ENCODE measurements around the gene NPEPPS.
"Not testable (repeated sequence)": the region's sequence is repeated elsewhere in the genome, so short reads cannot be mapped to it uniquely, and the experiment has no call there.

Gene NPEPPS

DNA sequence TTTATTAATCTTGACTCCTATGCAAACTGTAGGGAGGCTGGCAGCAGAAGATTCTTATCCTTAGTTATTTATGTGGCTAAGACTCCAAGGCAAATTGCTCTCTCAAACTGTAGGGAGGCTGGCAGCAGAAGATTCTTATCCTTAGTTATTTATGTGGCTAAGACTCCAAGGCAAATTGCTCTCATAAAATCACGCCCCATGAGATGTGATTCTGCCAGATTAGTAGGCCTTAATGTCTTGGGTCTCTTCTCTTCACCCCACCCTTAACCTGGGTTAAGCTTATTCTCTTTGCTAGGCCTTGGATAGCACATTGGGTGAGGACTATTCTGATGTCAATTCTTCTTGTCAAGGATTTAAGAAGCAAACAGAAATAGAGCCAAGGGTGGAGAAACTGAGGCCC is 9.5 kb upstream of the NPEPPS start:
- H3K9me3 Mint-ChIP-seq; H3K36me3 Mint-ChIP-seq (ENCODE audit: low read depth); DNase-seq; H3K27ac Mint-ChIP-seq; H3K4me1 Mint-ChIP-seq; H3K4me3 Mint-ChIP-seq; H3K27me3 Mint-ChIP-seq (ENCODE audit: low read depth, poor library complexity): not testable (repeated sequence)

DNA sequence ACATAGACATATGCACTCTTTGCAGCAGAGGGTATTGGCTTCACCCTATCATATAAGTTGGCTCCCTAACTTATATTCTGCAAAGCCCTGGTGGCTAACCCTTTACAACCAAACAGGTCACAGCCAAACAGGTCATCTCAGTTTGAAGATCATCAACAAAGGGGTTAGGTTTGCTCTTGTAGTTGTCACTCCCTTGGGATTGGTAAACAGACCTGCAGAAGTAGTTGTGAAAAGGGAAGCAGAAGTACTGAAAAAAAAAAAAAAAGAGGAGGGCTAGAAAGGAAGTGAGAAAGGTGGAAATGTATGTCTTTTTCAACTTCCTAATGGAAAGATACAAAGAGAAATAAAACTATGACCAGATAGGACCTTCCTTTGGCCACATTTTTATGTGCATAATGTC is 8.6 kb upstream of the NPEPPS start:
- not testable (repeated sequence) for DNase-seq; H3K27ac Mint-ChIP-seq; H3K4me1 Mint-ChIP-seq; H3K9me3 Mint-ChIP-seq; H3K27me3 Mint-ChIP-seq (ENCODE audit: low read depth, poor library complexity); H3K36me3 Mint-ChIP-seq (ENCODE audit: low read depth); H3K4me3 Mint-ChIP-seq

DNA sequence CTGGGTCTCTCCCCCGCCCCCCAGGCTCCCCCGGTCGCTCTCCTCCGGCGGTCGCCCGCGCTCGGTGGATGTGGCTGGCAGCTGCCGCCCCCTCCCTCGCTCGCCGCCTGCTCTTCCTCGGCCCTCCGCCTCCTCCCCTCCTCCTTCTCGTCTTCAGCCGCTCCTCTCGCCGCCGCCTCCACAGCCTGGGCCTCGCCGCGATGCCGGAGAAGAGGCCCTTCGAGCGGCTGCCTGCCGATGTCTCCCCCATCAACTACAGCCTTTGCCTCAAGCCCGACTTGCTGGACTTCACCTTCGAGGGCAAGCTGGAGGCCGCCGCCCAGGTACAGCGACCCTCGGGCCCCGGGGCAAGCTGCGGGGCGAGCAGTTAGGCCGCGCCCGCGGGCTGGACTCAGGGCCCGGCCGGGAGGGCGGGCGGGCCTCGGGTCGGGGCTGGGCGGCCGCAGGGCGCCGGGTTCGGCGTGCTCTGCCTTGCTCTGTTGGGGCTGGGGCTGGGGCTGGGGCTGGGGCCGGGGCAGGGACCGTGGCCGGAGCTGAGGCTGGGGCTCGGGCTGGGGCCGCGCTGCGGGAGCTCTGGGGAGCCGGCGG is 419 bp downstream of the NPEPPS start:
- H3K4me1 Mint-ChIP-seq: peaks cover 17% of the 10 kb centered on the region
- H3K27me3 Mint-ChIP-seq (ENCODE audit: low read depth, poor library complexity); H3K27ac Mint-ChIP-seq; H3K4me3 Mint-ChIP-seq; H3K9me3 Mint-ChIP-seq: not testable (repeated sequence)
- peaks cover 17% of the 10 kb centered on the region for H3K36me3 Mint-ChIP-seq (ENCODE audit: low read depth)
- DNase-seq: peak; percentile 52

DNA sequence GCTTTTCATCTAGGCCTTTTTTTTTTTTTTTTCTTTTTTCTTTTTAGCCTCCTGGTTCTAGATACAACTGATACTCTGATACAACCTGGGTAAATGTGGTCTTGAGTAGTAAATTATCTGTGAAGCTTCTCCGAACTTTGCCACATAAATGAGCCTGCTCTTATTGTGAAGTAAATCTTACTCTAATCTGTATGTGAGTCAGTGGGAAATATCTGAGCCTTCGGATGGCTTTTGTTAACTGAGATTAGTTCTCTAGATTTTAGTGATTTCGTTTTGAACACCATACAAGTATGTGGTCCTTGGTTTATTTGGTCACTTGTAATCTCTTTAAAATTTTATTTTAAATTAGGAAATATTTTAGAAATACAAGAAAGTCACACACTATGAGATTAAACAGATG is 8.2 kb downstream of the NPEPPS start:
- H3K36me3 Mint-ChIP-seq (ENCODE audit: low read depth): peaks cover 22% of the 10 kb centered on the region
- H3K9me3 Mint-ChIP-seq; DNase-seq; H3K4me3 Mint-ChIP-seq; H3K27me3 Mint-ChIP-seq (ENCODE audit: low read depth, poor library complexity): not testable (repeated sequence)
- H3K27ac Mint-ChIP-seq: peak overlapping the region; percentile 78
- peaks cover 10% of the 10 kb centered on the region for H3K4me1 Mint-ChIP-seq

DNA sequence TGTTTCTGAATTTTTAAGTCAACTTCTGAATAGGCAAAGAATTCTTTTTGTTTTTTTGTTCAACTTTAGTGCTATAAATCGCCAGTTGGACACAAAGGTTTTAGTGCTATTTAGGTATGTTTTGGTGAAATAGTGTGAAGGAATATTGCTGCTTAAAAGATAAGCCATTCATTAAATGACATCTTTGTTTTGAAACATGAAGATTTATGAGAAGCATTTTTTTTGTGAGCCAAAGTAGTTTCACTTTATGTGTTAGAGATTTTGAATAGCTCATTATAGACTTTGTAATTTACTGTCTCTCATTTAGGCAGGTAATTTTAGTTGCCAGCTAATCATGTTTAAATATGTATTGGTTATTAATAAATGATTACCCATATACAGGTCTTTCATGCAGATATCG is 10.8 kb downstream of the NPEPPS start:
- H3K9me3 Mint-ChIP-seq; H3K4me1 Mint-ChIP-seq; H3K4me3 Mint-ChIP-seq; H3K27me3 Mint-ChIP-seq (ENCODE audit: low read depth, poor library complexity); H3K27ac Mint-ChIP-seq; DNase-seq: not testable (repeated sequence)
- peaks cover 27% of the 10 kb centered on the region for H3K36me3 Mint-ChIP-seq (ENCODE audit: low read depth)

DNA sequence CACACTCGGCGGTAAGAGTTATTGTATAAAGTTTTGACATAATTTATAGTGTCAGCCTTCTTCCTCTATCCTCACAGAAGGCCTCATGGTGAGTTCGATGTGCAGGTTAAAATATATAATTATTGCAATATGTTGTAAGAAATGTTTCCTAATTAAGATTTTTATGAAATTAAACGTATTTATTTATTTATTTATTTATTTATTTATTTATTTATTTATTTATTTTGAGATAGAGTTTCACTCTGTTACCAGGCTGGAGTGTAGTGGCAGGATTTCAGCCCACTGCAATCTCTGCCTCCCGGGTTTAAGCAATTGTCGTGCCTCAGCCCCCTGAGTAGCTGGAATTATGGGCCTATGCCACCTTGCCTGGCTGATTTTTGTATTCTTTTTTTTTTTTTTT is 13.4 kb downstream of the NPEPPS start:
- not testable (repeated sequence) for H3K9me3 Mint-ChIP-seq; H3K4me3 Mint-ChIP-seq; H3K27me3 Mint-ChIP-seq (ENCODE audit: low read depth, poor library complexity); DNase-seq; H3K27ac Mint-ChIP-seq; H3K4me1 Mint-ChIP-seq
- H3K36me3 Mint-ChIP-seq (ENCODE audit: low read depth): peaks cover 46% of the 10 kb centered on the region

DNA sequence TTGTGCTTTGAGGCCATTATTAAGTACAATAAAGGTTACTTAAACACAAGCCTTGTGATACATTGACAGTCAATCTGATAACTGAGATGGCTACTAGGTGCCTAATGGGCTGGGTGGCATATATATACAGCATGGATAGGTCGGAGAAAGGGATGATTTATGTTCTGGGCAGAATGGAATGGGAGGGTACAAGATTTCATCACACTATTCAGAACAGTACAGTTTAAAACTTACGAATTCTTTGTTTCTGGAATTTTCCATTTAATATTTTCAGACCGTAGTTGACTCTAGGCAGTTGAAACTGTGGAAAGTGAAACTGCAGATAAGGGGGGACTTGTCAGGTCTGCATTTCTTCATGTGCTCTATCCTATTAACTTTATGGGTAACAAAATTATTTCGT is 23.8 kb downstream of the NPEPPS start:
- H3K4me1 Mint-ChIP-seq; DNase-seq; H3K4me3 Mint-ChIP-seq; H3K27ac Mint-ChIP-seq; H3K9me3 Mint-ChIP-seq; H3K27me3 Mint-ChIP-seq (ENCODE audit: low read depth, poor library complexity): not testable (repeated sequence)
- peaks cover 47% of the 10 kb centered on the region for H3K36me3 Mint-ChIP-seq (ENCODE audit: low read depth)

DNA sequence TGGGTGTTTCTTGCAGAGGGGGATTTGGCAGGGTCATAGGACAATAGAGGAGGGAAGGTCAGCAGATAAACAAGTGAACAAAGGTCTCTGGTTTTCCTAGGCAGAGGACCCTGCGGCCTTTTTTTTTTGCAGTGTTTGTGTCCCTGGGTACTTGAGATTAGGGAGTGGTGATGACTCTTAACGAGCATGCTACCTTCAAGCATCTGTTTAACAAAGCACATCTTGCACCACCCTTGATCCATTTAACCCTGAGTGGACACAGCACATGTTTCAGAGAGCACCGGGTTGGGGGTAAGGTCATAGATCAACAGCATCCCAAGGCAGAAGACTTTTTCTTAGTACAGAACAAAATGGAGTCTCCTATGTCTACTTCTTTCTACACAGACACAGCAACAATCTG is 25.2 kb downstream of the NPEPPS start:
- H3K4me3 Mint-ChIP-seq; H3K4me1 Mint-ChIP-seq; DNase-seq; H3K27ac Mint-ChIP-seq; H3K9me3 Mint-ChIP-seq; H3K27me3 Mint-ChIP-seq (ENCODE audit: low read depth, poor library complexity): not testable (repeated sequence)
- H3K36me3 Mint-ChIP-seq (ENCODE audit: low read depth): peaks cover 44% of the 10 kb centered on the region

DNA sequence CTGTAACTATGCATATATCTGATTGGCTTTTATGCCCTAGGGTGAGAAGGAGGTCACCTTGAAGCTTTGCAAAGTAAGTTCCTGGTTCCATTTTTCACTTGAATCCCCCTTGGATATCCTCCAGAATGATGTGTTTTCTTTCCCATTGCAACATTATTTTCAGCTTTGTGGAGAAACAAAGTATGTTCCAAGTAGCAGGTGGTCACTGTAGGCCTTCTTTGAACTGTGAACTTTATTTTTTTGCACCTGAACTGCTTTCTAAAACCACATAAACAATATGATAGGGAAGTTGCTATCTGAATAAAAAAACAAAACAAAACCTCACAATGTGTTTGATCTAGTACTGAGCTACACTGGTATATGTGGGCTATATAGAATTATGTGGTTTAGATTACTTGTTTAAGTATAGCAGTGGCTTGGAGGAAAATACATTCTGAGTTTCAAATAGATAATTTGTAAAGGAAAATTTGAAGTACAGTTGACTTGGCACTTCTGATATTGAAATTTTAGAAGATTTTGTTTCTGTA is 29.7 kb downstream of the NPEPPS start:
- peaks cover 41% of the 10 kb centered on the region for H3K36me3 Mint-ChIP-seq (ENCODE audit: low read depth)
- H3K9me3 Mint-ChIP-seq; DNase-seq; H3K4me1 Mint-ChIP-seq; H3K4me3 Mint-ChIP-seq; H3K27me3 Mint-ChIP-seq (ENCODE audit: low read depth, poor library complexity); H3K27ac Mint-ChIP-seq: not testable (repeated sequence)

DNA sequence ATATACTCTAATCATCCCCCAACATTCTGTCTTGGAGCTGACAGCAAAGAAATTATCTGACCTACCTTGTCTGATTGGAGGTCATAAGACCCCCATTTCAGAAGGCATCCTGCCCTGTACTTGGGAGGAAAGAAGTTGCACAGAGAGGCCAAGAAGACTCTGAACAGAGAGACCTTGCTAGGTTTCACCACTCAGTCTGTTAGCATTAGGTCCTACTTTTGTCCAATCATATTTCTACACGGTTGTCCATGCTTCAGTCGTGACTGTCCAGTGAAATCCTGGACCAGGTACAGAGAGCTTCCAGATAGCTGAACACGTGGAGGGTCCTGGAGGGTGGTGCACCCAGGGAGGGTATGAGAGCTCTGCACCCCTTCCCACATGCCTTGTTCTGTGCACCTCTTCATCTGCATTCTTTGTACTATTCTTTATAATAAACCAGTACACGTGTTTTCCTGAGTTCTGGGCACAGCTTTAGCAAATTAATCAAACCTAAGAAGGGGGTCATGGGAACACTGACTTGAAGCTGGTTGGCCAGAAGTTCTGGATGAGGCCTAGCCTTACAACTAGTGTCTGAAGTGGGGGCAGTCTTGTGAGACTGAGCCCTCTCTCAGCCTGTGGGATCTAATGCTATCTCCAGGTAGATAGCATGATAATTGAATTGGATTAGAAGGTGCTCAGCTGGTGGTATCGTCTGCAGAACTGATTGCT is 30.9 kb downstream of the NPEPPS start:
- not testable (repeated sequence) for H3K4me3 Mint-ChIP-seq, DNase-seq, H3K9me3 Mint-ChIP-seq

DNA sequence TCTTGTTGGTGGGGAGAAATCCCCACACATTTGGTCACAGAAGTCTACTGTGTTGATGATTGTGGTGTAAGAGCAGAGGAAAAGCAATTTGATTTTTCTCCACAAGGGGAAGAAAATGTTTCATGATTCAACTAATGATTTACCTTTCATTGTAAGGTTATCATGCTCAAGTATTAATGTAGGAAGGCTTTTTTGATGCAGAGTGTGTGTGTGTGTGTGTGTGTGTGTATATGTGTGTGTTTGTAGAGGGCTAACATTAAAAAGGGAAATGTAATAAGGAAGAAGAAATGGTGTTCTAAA is 31.4 kb downstream of the NPEPPS start:
- not testable (repeated sequence) for H3K4me3 Mint-ChIP-seq

More for the DNA sequence above, 30.9 kb downstream of the NPEPPS start:
- H3K27me3 Mint-ChIP-seq (ENCODE audit: low read depth, poor library complexity); H3K4me1 Mint-ChIP-seq: not testable (repeated sequence)
- Mint-ChIP-seq H3K27ac (peak overlapping the region; percentile 95), H3K36me3 (ENCODE audit: low read depth) (peaks cover 32% of the 10 kb centered on the region)

DNA sequence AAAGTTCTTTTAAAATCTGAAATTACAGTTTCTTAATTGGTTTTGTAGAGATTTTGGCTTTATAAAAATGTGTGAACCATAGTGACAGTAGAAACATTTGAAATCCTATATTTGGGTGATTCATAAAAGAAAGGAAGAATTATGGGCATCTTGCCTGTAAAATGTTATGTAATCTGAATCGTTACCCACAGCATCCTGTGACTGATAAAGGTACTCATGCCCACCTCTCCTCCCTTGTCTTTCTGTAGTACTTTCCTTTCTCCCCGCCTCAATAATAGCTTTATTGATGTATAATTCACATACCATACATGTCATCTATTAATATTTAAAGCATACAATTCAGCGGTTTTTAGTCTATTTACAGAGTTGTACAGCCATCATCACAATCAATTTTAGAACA is 36.4 kb downstream of the NPEPPS start:
- not testable (repeated sequence) for H3K4me1 Mint-ChIP-seq; H3K4me3 Mint-ChIP-seq; H3K27me3 Mint-ChIP-seq (ENCODE audit: low read depth, poor library complexity); H3K9me3 Mint-ChIP-seq; H3K27ac Mint-ChIP-seq; DNase-seq
- H3K36me3 Mint-ChIP-seq (ENCODE audit: low read depth): peaks cover 23% of the 10 kb centered on the region

More for the DNA sequence above, 31.4 kb downstream of the NPEPPS start:
- H3K36me3 Mint-ChIP-seq (ENCODE audit: low read depth): peaks cover 27% of the 10 kb centered on the region
- peak overlapping the region; percentile 24 for H3K27ac Mint-ChIP-seq
- DNase-seq; H3K27me3 Mint-ChIP-seq (ENCODE audit: low read depth, poor library complexity); H3K4me1 Mint-ChIP-seq; H3K9me3 Mint-ChIP-seq: not testable (repeated sequence)

DNA sequence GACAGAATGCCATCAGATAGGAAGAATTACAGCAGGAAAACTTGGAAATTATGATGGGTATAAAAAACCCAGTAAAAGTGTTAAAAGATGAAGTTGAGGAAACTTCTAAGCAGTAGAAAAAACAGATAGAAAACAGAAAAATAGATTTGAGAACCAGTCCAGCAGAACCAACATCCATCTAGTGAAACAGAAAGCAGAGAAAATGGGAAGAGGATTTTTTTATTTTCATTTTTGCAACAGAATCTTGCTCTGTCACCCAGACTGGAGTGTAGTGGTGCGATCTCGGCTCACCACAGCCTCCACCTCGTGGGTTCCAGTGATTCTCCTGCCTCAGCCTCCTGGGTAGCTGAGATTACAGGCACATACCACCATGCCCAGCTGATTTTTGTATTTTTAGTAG is 41.7 kb downstream of the NPEPPS start:
- peaks cover 23% of the 10 kb centered on the region for H3K36me3 Mint-ChIP-seq (ENCODE audit: low read depth)
- not testable (repeated sequence) for H3K9me3 Mint-ChIP-seq; H3K27ac Mint-ChIP-seq; H3K4me1 Mint-ChIP-seq; DNase-seq; H3K4me3 Mint-ChIP-seq; H3K27me3 Mint-ChIP-seq (ENCODE audit: low read depth, poor library complexity)

DNA sequence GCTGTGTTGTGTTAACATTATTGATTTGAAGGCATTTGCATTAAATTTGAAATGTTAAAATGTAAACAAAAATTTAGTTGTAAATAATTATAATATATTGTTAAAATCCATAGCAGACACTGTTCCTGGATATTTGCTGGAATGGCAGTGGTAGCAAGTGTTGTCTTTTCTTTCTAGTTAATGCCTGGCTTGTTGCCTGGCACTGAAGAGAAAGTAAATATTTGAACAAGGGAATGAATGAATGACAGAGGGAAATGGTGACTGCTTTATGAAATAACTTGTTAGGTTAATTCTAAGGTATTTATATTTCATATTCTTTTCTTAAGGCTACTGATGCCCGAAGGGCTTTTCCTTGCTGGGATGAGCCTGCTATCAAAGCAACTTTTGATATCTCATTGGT is 51.5 kb downstream of the NPEPPS start:
- H3K9me3 Mint-ChIP-seq; H3K27me3 Mint-ChIP-seq (ENCODE audit: low read depth, poor library complexity); H3K4me1 Mint-ChIP-seq; H3K4me3 Mint-ChIP-seq; H3K27ac Mint-ChIP-seq; DNase-seq: not testable (repeated sequence)
- H3K36me3 Mint-ChIP-seq (ENCODE audit: low read depth): peaks cover 11% of the 10 kb centered on the region

DNA sequence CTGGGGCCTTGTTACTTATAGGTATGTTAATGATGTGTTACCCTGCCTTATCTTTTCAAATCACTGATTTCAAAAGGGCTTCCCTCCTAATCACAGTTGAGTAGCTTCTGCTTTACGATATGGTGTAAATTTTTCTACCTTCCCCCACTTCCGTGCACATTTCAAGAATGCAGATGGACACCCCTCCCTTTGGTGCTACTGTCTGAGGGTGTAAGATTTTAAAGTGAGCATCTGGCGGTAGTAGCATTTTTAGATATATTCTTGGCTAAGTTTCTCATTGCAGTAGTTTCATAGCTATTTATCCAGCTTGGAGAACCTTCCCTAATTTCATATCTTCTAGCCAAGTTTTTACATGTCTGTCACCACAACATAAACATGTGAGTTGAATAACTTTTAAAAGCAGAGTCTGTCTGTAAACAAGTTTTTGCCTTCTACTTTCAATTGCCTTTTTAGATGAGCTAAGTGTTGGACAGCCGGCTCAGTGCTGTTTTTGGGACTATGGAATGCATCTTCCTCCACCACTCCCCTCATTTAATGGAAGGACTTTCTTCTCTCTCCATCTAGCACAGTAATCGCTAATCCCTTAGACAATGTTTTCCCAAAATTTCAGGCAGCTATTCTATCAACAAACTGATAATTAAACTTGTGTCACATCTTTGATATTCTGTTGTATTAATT is 55.6 kb downstream of the NPEPPS start:
- not testable (repeated sequence) for H3K4me3 Mint-ChIP-seq; H3K9me3 Mint-ChIP-seq; H3K27me3 Mint-ChIP-seq (ENCODE audit: low read depth, poor library complexity); H3K4me1 Mint-ChIP-seq; DNase-seq
- Mint-ChIP-seq H3K27ac (peak overlapping the region; percentile 79), H3K36me3 (ENCODE audit: low read depth) (peaks cover 20% of the 10 kb centered on the region)

Data from nephron progenitor cell (in vitro differentiated cells).